GM21825 (cell line): Measurements from ENCODE around the gene PLA2G15.
A peak's percentile ranks its signal among the peaks of the same experiment; 100 is the strongest.

ENCODE experiments used
- ATAC-seq: cut with Tn5 transposase; IDR thresholded peaks from one replicate; pipeline ENCODE4 v1.9.1; 2021; ENCODE audit warnings: mild to moderate bottlenecking, moderate library complexity; ENCODE audit not compliant: unreplicated experiment

The PLA2G15 gene

DNA sequence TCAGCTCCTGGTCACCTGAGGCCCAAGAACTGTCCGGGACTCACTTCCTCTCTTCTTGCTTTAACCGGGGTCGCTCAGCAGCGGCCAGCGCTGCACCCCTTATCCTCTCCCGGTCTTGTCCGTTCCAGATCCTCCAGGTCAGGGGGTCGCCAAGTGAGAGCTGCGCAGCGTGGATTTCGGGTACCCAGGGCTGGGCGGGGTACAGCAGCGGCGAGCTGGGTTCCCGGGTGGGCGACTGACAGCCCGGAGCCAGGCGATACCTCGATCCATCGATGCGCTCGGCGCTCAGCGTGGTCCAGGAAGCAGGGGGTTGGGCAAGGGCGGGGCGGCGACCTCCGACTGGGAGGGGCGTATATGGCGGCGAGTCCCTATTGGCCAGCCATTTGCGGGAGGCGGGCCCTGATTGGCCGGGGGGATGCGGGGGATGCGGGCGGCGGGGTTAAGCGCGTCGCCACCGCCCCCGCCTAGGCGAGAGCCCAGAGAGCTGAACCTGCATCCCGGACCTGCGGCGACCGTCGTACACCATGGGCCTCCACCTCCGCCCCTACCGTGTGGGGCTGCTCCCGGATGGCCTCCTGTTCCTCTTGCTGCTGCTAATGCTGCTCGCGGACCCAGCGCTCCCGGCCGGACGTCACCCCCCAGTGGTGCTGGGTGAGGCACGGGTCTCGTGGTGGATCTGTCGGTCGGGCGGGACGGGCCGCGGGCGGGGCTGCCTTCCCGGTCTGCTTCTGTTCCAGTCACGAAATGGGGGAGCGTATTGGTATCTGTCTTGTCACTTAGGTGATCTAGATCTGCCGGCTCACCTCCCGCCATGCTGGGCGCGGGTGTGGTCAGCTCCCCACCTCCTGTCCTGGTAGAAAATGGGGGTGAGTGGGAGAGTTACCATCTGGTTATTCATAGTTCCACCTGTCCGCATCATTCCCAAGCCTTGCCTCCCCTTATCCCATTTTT, at the start of gene PLA2G15:
PLA2G15 (plus strand) TSS at position 471 of the 951 bp plus-strand sequence; CDS start at position 525, 54 bp downstream.
- ATAC-seq: peak; percentile 79

DNA sequence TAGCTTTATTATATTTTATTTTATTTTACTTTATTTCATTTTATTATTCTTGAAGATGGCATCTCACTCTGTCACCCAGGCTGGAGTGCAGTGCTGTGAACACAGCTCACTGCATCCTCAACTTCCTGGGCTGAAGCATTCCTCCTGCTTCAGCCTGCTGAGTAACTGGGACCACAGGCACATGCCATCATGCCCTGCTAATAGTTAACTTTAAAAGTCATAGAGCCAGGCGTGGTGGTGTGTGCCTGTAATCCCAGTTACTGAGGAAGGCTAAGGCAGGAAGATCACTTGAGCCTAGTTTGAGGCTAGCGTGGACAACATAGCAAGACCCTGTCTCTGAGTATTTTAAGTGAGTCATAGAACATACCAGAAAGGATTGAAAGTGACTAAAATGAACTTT, 47.9 kb upstream of the PLA2G15 start:
- ATAC-seq: no peak

DNA sequence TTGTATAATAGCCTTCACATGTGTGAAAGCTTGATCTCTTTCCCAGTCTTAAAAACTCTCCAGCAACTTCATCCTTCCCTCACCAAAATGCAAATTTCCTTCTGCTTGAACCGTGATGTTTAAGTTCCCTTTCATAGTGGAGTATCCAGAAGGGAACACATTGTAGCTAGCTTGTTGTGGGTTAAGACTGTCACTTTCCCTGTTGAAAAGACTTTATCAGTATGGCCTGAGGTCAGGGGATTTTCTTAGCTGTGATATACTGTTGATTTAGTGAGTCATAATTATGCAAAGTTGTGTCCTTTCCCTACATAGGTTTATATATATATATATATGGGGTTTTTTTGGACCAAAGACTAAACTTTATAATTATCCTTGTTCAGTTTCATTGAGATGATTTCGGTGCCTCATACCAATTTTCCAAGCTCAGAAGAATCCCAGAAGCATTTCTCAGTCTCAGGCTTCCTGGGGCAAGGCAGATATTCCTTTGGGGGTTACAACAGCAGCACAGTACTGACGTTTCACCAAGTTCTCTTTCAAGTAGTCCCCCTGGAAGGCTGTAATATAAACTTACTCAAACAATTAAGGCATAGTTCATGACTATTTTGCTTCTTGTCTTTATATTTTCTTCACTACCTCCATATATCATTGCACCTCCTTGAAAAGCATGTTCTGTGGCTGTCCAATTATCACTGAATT, 44.9 kb upstream of the PLA2G15 start:
- ATAC-seq: no peak

- ATAC-seq: no peak
These were observed 43.1 kb upstream of the PLA2G15 start for GRCh38 chr16:68202091-68202519.

DNA sequence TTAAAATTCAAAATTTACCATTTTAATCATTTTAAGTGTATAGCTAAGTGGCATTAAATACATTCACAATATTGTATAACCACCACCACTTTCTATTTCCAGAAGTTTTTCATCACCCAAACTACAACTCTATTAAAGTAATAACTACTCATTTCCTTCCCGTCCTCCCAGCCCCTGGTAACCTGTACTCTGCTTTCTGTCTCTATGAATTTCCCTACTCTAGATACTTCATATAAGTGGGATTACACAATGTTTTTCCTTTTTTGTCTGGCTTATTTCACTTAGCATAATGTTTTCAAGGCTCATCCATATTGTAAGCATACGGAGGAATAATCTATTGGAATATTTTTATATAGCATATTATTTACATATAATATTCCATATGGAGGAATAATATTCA, 38.9 kb upstream of the PLA2G15 start:
- no peak for ATAC-seq

- no peak for ATAC-seq
These were observed 30.4 kb upstream of the PLA2G15 start for GRCh38 chr16:68214726-68215125.

GRCh38 chr16:68215302-68215701, 29.9 kb upstream of the PLA2G15 start:
- no peak for ATAC-seq

DNA sequence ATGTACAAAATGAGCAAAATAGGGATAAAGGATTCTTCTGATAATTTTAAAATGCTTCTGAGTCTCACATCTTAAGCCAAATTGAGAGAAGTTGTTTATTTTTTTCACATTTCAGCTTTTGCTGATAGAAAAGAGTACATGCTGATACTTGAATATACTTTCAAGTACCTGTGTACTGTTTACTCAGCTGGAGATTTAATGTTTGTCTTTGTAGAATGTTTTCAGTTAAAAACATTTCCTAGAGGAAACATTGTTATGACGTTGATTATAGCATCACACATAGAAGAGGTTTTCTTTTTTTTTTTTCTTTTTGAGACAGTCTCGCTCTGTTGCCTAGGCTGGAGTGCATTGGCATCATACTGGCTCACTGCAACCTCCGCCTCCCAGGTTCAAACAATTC, 28.9 kb upstream of the PLA2G15 start:
- no peak for ATAC-seq

- ATAC-seq: no peak
These were observed 27.7 kb upstream of the PLA2G15 start for GRCh38 chr16:68217506-68217905.

DNA sequence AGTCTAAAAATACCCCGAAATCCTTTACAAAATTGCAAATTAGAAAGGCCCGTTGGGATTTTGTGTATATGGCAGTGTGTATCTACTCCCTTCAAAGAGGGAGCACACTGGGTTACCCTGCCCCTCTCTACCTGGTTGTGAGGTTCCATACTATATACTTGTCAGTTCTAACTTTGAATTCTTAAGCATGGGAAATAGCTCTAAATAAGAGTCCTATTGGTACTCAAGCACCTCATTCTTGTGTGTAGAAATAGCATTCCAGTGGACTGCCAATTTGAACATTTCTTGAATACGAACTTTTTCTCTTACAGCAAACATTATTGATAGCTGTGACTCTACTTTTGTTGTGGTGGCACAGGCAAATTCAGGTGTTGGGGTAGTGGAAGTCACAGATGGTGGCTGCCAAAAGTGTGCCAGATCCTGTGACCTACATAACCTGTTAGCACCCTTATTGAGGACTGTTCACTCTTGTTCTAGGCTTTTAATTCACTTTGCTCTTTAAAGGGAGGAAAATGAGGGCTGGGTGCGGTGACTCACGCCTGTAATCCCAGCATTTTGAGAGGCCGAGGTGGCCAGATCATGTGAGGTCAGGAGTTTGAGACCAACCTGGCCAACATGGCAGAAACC, 25.3 kb upstream of the PLA2G15 start:
- ATAC-seq: no peak

- no peak for ATAC-seq
These were observed 22.1 kb upstream of the PLA2G15 start for GRCh38 chr16:68223072-68223471.

GRCh38 chr16:68226116-68226515, 19.1 kb upstream of the PLA2G15 start:
- no peak for ATAC-seq

DNA sequence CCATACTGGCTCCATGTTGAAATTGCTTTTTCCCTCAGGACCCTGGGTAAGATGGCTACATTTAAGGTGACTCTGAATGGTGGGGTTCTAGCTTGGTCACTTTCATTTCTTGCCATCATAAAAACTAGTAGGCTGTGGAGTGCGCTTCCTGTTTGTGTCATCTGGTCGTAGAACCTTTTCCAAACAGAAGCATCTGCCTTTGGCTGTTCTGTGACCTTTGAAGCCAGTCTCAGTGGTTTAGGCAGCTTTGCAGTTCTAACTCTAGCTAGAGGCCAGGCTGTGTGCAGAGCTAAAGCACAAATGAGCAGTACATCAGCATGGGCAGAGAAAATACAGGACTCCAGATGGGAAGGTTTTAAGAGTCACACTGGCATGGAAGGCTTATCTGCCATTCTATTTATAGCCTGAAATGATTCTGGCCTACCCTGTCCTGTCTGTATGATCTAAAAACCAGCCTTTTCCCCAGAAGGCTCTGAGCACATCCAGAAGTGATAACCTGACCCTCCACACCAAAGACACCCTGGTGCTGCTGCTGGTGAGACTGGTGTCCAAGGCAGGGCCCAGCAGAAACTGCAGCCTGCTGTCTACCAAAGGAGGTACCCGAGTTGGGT, 17.9 kb upstream of the PLA2G15 start:
- no peak for ATAC-seq

DNA sequence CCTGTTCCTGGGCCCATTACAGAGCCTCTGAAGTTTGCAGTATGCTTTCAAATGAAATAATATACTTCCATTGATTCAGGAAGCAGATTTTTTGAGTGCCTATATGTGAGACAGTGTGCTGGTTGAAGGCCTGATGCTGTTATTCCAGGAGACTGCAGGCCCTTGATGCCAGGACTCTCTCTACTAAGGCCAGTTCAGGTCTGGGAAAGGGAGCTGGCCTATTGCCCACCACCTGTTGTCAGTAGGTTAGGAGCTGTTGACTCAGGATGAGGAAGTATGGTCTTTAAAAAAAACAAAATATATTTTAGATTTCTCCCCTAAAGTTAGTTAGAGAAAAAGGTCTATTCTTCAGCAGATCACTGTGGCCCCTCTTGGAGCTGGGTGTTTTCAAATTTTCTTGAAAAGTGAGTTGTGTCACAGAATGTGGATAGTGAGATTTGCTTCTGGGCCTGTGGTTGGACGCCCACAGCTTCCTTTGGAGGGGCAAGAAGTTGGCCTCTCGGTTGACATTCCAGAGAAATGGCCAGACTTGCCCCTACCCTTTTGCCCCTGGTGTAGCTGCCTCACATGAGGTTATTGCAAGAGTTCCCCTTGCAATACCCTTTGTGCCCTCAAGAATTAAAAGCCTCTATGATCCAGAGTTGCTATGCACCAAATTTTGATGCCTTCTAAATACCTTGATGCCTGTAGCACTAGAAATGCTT, 17.2 kb upstream of the PLA2G15 start:
- no peak for ATAC-seq

GRCh38 chr16:68228652-68229051, 16.5 kb upstream of the PLA2G15 start:
- ATAC-seq: no peak

DNA sequence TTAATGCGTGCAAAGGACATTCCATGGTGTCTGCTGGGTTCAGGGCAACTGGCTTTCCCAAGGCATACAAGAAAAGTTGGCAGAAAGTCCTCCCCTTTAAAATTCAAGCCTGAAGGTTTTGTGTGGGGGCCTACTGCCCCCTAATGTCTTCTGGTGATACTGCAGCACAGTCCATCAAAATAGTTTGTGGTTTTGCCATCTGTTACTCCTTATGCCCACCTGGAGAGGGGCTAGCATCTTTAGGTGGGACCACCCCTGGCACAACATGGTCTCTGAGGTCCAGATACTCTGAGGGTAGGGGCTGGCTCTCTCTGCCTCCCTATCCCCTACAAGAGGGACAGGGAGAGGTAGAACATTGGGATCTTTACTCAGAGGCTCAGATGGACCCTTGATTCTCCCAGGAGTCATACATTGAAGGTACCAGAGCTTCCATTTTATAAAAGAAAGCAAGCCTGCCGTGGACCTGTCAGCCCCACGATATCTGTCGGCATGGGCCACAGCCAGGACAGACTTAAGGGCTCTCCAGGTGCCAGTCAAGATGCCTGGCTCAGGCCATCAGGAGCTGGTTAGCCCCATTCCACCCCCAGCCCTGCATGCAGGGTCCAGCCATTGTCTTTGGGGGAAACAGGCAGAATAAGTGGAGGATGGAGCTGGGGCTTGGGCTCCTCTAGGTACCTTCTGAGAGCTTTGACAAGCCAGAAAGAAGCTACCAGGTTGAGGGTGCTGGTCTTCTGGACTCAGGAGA, 15.6 kb upstream of the PLA2G15 start:
- ATAC-seq: no peak

DNA sequence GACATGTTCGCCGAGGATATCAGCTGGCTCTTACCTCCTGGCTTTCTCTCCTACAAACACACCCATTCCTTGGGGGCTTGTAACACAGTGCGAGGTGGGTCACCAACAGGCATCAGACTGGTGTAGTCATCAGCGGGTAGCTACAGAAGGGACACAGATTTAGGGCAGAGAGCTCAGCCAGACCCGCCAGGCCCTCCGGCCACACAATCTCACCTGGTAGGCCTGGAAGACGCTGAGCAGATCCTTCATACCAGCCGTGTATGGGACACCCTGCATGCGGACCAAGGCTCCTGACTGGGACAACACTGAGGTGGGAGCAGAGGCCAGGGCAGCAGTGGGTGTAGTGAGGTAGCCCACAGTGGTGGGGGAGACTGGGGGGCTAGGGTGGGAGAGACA, 15.0 kb upstream of the PLA2G15 start:
- no peak for ATAC-seq

- ATAC-seq: no peak
These were observed 14.2 kb upstream of the PLA2G15 start for GRCh38 chr16:68230956-68231355.

DNA sequence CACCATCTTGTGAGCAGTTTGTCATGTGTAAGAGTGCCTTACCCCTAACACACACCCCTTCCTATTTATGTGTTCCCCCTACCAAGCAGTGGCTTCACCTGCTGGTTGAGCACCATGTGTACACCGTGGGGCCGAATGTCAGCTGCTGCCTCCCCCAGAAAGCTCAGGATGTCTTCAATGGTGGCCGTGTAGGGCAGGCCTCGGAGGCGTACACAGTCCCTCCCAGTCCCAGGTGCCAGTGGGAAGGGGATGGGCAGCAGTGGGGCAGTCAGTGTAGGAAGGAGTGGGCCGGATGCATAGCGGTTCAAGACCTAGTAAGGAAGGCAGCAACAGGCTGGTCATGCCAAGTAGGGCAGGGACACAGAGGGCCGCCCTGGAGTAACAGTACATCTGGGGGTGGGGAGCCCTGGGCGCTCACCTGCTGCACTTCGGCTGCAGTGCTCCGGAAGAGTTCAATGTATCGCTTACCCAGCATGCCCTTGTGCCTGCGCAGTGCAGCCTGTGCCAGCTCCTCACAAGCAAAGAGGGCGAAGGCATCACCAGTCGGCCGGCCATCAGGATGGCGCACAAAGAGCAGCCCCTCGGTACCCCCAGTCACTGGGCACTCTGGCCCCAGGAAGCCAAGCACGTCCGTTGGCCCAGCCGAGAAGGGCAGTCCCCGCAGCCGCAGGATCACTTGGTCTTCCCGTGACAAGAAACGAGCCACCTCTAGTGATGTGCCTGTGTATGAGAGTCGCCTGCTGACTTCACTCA, 13.6 kb upstream of the PLA2G15 start:
- no peak for ATAC-seq
